Stimulated activated naive B cell treated with anti-CD40 and anti-IgM and Interleukin-4, amounts not matched to agents 10 μg/mL and 1 μg/mL and 100 μg/mL, for 72 hours (primary cell): Measurements from ENCODE around the gene DIAPH2.
"Not testable (repeated sequence)": the region's sequence is repeated elsewhere in the genome, so short reads cannot be mapped to it uniquely, and the experiment has no call there.

ENCODE experiments used
- ATAC-seq, 2 donors: fragments of 150-1000 bp; cut with Tn5 transposase; replicated peaks; 2 replicates each; pipeline ENCODE4 v1.10.0; 2021; ENCODE audit warnings: moderate library complexity in 1 of 2
- DNase-seq: peaks from one replicate; pipeline ENCODE4 v3.0.0; 2021
- H3K27ac Mint-ChIP-seq: one replicate; pipeline ENCODE4 v1.8.0; 2022; ENCODE audit warnings: mild to moderate bottlenecking, mixed read lengths
- H3K27me3 Mint-ChIP-seq, 2 donors: one replicate each; pipeline ENCODE4 v1.8.0; 2022; ENCODE audit warnings: mixed read lengths in 2 of 2
- H3K36me3 Mint-ChIP-seq, 2 donors: one replicate each; pipeline ENCODE4 v1.8.0; 2022; ENCODE audit warnings: mixed read lengths in 2 of 2, mild to moderate bottlenecking in 1 of 2
- H3K4me1 Mint-ChIP-seq, 2 donors: one replicate each; pipeline ENCODE4 v1.8.0; 2022; ENCODE audit warnings: mixed read lengths in 2 of 2, mild to moderate bottlenecking in 1 of 2
- H3K4me3 Mint-ChIP-seq, 2 donors: one replicate each; pipeline ENCODE4 v1.8.0; 2022; ENCODE audit warnings: mild to moderate bottlenecking in 2 of 2, mixed read lengths in 2 of 2, moderate library complexity in 1 of 2
- H3K9me3 Mint-ChIP-seq, 2 donors: one replicate each; pipeline ENCODE4 v1.8.0; 2022; ENCODE audit warnings: mixed read lengths in 2 of 2, mild to moderate bottlenecking in 1 of 2

DIAPH2 gene

DNA sequence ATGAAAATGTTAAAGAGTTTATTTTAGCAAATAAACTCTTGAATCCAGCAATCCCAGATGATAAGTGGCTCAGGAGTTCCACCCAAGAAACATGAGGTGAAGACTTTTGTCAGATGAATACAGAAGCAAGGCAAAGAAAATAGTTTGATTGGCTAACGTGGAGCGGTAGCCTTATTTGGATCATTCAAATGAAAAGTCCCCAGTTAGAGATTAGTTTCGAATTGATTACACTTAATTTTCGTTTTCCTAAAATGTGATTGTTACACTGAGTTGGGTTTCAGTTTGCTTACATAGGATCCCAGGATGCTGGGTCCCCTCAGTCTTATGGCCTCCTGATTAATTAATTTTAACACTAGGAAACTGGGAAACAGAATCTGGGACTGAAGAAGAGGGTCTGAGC lies 122.7 kb downstream of the DIAPH2 start:
- Mint-ChIP-seq H3K27ac (no peak overlapping the region), H3K36me3 (peaks cover 2 to 3% of the 10 kb centered on the region in 2 donors), H3K27me3 (peaks cover 0 to 5% of the 10 kb centered on the region in 2 donors), H3K4me1 (peaks cover 0 to 3% of the 10 kb centered on the region in 2 donors), H3K4me3 (no peak overlapping the region), H3K9me3 (peaks cover 0 to 4% of the 10 kb centered on the region in 2 donors)
- DNase-seq = no peak
- ATAC-seq = no peak

- Mint-ChIP-seq H3K4me3 (no peak overlapping the region), H3K36me3 (peaks cover under 1 to 1% of the 10 kb centered on the region in 2 donors), H3K4me1 (peaks cover 0 to 5% of the 10 kb centered on the region in 2 donors), H3K9me3 (no peaks in the 10 kb centered on the region), H3K27ac (no peak overlapping the region), H3K27me3 (no peaks in the 10 kb centered on the region)
- ATAC-seq (no peak), DNase-seq (no peak)
Observed at GRCh38 chrX:96820935-96821334, 136.3 kb downstream of the DIAPH2 start.

DNA sequence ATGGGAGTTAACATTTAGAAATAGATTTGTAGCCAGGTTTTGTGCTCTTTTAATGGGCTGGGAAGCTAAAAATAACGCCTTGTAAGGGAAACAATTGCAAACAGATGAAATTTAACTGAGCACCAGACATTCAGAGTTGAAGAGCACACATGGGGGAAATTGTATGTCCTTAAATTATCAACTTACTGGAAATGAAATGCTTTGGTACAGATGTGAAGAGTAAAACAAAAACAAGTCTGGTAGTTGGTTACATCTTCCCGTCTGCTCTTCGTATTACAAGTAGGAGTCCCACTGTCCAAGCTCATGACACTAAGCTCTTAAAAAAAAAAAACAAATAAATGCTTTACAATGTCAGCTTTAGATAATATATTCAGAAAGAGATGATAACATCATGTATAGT lies 139.5 kb downstream of the DIAPH2 start:
- ATAC-seq (no peak), DNase-seq (no peak)
- peaks cover 0 to 5% of the 10 kb centered on the region in 2 donors for H3K4me1 Mint-ChIP-seq
- H3K9me3 Mint-ChIP-seq = no peaks in the 10 kb centered on the region
- no peaks in the 10 kb centered on the region for H3K27me3 Mint-ChIP-seq
- H3K4me3 Mint-ChIP-seq = no peak overlapping the region
- H3K27ac Mint-ChIP-seq = no peak overlapping the region
- no peaks in the 10 kb centered on the region for H3K36me3 Mint-ChIP-seq

DNA sequence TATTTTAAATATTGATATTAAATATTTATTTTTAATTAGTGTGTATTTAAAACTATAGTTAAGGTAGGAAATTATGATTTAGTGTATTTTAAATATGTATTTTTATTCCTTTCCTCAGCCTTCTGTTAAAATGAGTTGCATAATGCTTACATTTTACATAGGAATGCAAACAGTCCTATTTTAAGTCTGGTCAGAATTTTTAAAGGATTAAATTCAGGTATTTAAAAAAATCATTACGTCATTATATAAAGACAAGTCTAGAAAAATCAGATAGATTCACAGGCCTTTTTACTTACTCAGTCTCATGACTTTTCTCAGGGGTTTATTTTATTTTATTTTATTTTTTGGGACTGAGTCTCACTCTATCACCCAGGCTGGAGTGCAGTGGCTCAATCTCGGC lies 148.7 kb downstream of the DIAPH2 start:
- Mint-ChIP-seq H3K27me3 (no peaks in the 10 kb centered on the region), H3K4me3 (no peak overlapping the region), H3K36me3 (no peaks in the 10 kb centered on the region), H3K9me3 (no peaks in the 10 kb centered on the region), H3K4me1 (peaks cover 5% of the 10 kb centered on the region in 2 donors), H3K27ac (no peak overlapping the region)
- DNase-seq (no peak), ATAC-seq (no peak)

- DNase-seq (no peak), ATAC-seq (no peak)
- Mint-ChIP-seq H3K9me3 (no peaks in the 10 kb centered on the region), H3K4me1 (peaks cover 5% of the 10 kb centered on the region in 2 donors), H3K36me3 (no peaks in the 10 kb centered on the region), H3K4me3 (no peak overlapping the region), H3K27me3 (no peaks in the 10 kb centered on the region), H3K27ac (no peak overlapping the region)
Observed at GRCh38 chrX:96834137-96834536, 149.5 kb downstream of the DIAPH2 start.

- DNase-seq (peak; percentile 33), ATAC-seq (peak; percentile 93 to 97)
- H3K4me1 Mint-ChIP-seq = peaks cover 5% of the 10 kb centered on the region in 2 donors
- peak overlapping the region; percentile 33 for H3K27ac Mint-ChIP-seq
- no peaks in the 10 kb centered on the region for H3K36me3 Mint-ChIP-seq
- H3K4me3 Mint-ChIP-seq = peak overlapping the region in 1 of 2 donors; percentile 53
- no peaks in the 10 kb centered on the region for H3K27me3 Mint-ChIP-seq
- H3K9me3 Mint-ChIP-seq = no peaks in the 10 kb centered on the region
Observed at GRCh38 chrX:96835660-96836289, 151.1 kb downstream of the DIAPH2 start.

GRCh38 chrX:96837808-96838207 lies 153.2 kb downstream of the DIAPH2 start:
- Mint-ChIP-seq H3K4me3 (no peak overlapping the region), H3K36me3 (no peaks in the 10 kb centered on the region), H3K4me1 (peaks cover 5% of the 10 kb centered on the region in 2 donors), H3K9me3 (no peaks in the 10 kb centered on the region), H3K27me3 (no peaks in the 10 kb centered on the region), H3K27ac (no peak overlapping the region)
- DNase-seq (no peak), ATAC-seq (no peak)

GRCh38 chrX:96838537-96838936 lies 153.9 kb downstream of the DIAPH2 start:
- no peak for ATAC-seq
- H3K27me3 Mint-ChIP-seq = no peaks in the 10 kb centered on the region
- no peak overlapping the region for H3K27ac Mint-ChIP-seq
- no peak overlapping the region for H3K4me3 Mint-ChIP-seq
- H3K36me3 Mint-ChIP-seq = no peaks in the 10 kb centered on the region
- H3K4me1 Mint-ChIP-seq = peaks cover 5% of the 10 kb centered on the region in 2 donors
- no peaks in the 10 kb centered on the region for H3K9me3 Mint-ChIP-seq
- DNase-seq = no peak

- ATAC-seq (no peak), DNase-seq (no peak)
- H3K36me3 Mint-ChIP-seq = no peaks in the 10 kb centered on the region
- peaks cover 0 to 3% of the 10 kb centered on the region in 2 donors for H3K4me1 Mint-ChIP-seq
- H3K4me3 Mint-ChIP-seq = no peak overlapping the region
- H3K9me3 Mint-ChIP-seq = no peaks in the 10 kb centered on the region
- H3K27ac Mint-ChIP-seq = no peak overlapping the region
- no peaks in the 10 kb centered on the region for H3K27me3 Mint-ChIP-seq
Observed at GRCh38 chrX:96841325-96841724, 156.7 kb downstream of the DIAPH2 start.

- not testable (repeated sequence) for H3K9me3 Mint-ChIP-seq, H3K27ac Mint-ChIP-seq, H3K27me3 Mint-ChIP-seq, DNase-seq, H3K36me3 Mint-ChIP-seq, ATAC-seq, H3K4me1 Mint-ChIP-seq, H3K4me3 Mint-ChIP-seq
Observed at GRCh38 chrX:96841866-96842265, 157.2 kb downstream of the DIAPH2 start.

DNA sequence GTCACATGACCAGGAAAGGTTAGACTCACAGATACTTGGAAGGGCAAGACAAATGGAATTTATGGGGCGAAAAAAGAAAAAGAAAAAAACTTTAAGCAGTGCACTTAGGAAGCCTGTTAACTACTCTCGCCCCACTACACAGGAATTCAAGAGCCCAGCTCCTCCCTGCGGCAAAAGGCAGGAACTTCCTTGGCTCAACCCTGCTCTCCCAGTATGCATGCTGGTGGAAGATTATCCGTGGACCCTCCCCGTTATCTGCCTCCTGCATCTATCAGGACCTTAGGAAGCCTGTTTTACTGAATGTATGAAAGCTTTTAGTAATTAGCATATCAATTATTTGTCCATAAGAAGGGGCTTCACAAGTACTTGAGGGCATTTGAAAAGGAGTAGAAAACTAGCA lies 158.9 kb downstream of the DIAPH2 start:
- ATAC-seq = no peak
- Mint-ChIP-seq H3K4me1 (no peaks in the 10 kb centered on the region), H3K9me3 (no peaks in the 10 kb centered on the region), H3K27me3 (no peaks in the 10 kb centered on the region), H3K27ac (peak overlapping the region; percentile 26), H3K4me3 (no peak overlapping the region), H3K36me3 (no peaks in the 10 kb centered on the region)
- no peak for DNase-seq

DNA sequence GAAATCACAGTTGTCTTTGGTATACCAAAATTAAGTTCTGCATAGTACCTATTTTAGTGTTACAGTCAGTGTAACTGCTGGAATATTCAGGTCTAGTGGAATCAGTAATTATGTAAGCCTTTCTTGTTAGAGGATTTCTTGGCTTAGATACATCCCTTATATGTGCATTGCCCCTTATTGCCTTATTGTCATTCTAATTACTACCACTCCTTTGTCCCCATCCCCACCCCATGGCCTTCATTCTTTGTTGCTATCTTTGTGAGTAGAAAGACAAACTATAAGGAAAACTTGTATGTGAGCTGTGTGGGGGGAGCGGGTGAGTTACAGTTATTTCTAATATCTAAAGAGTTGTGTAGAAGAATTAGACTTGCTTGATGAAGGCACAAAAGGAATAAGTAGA lies 162.2 kb downstream of the DIAPH2 start:
- no peaks in the 10 kb centered on the region for H3K36me3 Mint-ChIP-seq
- DNase-seq (no peak), ATAC-seq (no peak)
- H3K27ac Mint-ChIP-seq = no peak overlapping the region
- no peaks in the 10 kb centered on the region for H3K27me3 Mint-ChIP-seq
- H3K4me1 Mint-ChIP-seq = no peaks in the 10 kb centered on the region
- H3K9me3 Mint-ChIP-seq = no peaks in the 10 kb centered on the region
- H3K4me3 Mint-ChIP-seq = no peak overlapping the region

GRCh38 chrX:96859422-96859821 lies 174.8 kb downstream of the DIAPH2 start:
- not testable (repeated sequence) for ATAC-seq, H3K27ac Mint-ChIP-seq, H3K9me3 Mint-ChIP-seq, H3K27me3 Mint-ChIP-seq, H3K36me3 Mint-ChIP-seq, H3K4me3 Mint-ChIP-seq, DNase-seq
- peaks cover 7 to 11% of the 10 kb centered on the region in 2 donors for H3K4me1 Mint-ChIP-seq

GRCh38 chrX:96861218-96861617 lies 176.6 kb downstream of the DIAPH2 start:
- no peaks in the 10 kb centered on the region for H3K9me3 Mint-ChIP-seq
- DNase-seq (no peak), ATAC-seq (peak; percentile 58 to 73)
- no peaks in the 10 kb centered on the region for H3K36me3 Mint-ChIP-seq
- no peak overlapping the region for H3K27ac Mint-ChIP-seq
- H3K4me1 Mint-ChIP-seq = peaks cover 7 to 11% of the 10 kb centered on the region in 2 donors
- H3K27me3 Mint-ChIP-seq = no peaks in the 10 kb centered on the region
- peak overlapping the region in 1 of 2 donors; percentile 49 for H3K4me3 Mint-ChIP-seq

DNA sequence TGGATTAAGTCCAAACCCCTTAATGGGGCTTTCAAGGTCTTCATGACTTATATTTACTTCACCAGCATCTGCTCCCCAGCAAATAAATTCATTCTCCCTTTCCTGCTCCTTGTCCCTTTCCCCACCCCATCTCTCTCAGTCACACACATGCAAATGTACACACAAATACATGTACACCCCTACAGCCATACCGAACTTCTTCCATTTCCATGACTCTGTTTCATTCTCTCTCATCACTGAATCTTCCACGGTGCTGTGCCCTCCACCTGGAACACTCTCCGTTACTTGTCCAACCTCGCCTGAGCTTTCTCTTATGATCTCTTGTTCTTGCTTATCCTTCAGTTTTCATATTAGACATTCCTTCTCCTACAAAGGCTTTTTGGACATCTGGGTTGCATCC lies 177.0 kb downstream of the DIAPH2 start:
- no peak for DNase-seq
- no peaks in the 10 kb centered on the region for H3K9me3 Mint-ChIP-seq
- peak overlapping the region in 1 of 2 donors; percentile 49 for H3K4me3 Mint-ChIP-seq
- H3K27ac Mint-ChIP-seq = no peak overlapping the region
- no peak for ATAC-seq
- H3K36me3 Mint-ChIP-seq = no peaks in the 10 kb centered on the region
- H3K4me1 Mint-ChIP-seq = peaks cover 7 to 11% of the 10 kb centered on the region in 2 donors
- no peaks in the 10 kb centered on the region for H3K27me3 Mint-ChIP-seq
